Measurements from ENCODE around the gene WHAMM.

The WHAMM gene

GRCh38 chr15:82830427-82831173 lies 21.2 kb downstream of the WHAMM start:
- no peak for ATAC-seq (ENCODE audit: insufficient read depth, low read depth)
- Histone ChIP-seq H3K36me3 (ENCODE audit: insufficient read depth, low read length) (peaks cover 91% of the 10 kb centered on the region), H3K4me2 (ENCODE audit: insufficient read depth, low read length) (no peak overlapping the region)

GRCh38 chr15:82831894-82832600 lies 22.6 kb downstream of the WHAMM start:
- DNase-seq: no peak
- no peak overlapping the region for H3K4me2 ChIP-seq (ENCODE audit: insufficient read depth, low read length)
- H4K20me1 ChIP-seq (ENCODE audit: insufficient read depth, low read length): 0 out of 2 replicates have a peak, but pooled peaks cover 4% of the 10 kb centered on the region
- no peaks in the 10 kb centered on the region for H3K79me2 ChIP-seq (ENCODE audit: insufficient read depth, low read length)
- no peaks in the 10 kb centered on the region for H3K4me1 ChIP-seq (ENCODE audit: insufficient read depth, low read length)
- no peaks in the 10 kb centered on the region for H3K27me3 ChIP-seq (ENCODE audit: insufficient read depth, low read length, poor library complexity)
- TF ChIP-seq EZH2 (IDR thresholded peaks at IDR 0.05; ENCODE audit: borderline replicate concordance, low read depth, low read length, severe bottlenecking) (no peak), CTCF (IDR thresholded peaks at IDR 0.05; ENCODE audit: borderline replicate concordance, extremely low read depth, low read length, poor library complexity, severe bottlenecking) (no peak)
- no peak overlapping the region for H3K27ac ChIP-seq (ENCODE audit: low read length)
- no peak overlapping the region for H3K4me3 ChIP-seq (ENCODE audit: low read depth in 1 of 2, low read length in 2 of 2)
- H3K9ac ChIP-seq (ENCODE audit: low read depth, low read length): no peak overlapping the region
- H2AFZ ChIP-seq (ENCODE audit: low read depth, low read length): no peak overlapping the region
- peaks cover 91% of the 10 kb centered on the region for H3K36me3 ChIP-seq (ENCODE audit: insufficient read depth, low read length)
- no peak for ATAC-seq (ENCODE audit: insufficient read depth, low read depth)
- H3K9me3 ChIP-seq (ENCODE audit: insufficient read depth, low read length, severe bottlenecking): no peaks in the 10 kb centered on the region

More at GRCh38 chr15:82830427-82831173, 21.2 kb downstream of the WHAMM start:
- H3K27me3 ChIP-seq (ENCODE audit: insufficient read depth, low read length, poor library complexity): no peaks in the 10 kb centered on the region
- DNase-seq: no peak
- no peak overlapping the region for H2AFZ ChIP-seq (ENCODE audit: low read depth, low read length)
- H3K4me1 ChIP-seq (ENCODE audit: insufficient read depth, low read length): no peaks in the 10 kb centered on the region
- H3K9me3 ChIP-seq (ENCODE audit: insufficient read depth, low read length, severe bottlenecking): no peaks in the 10 kb centered on the region
- H3K4me3 ChIP-seq (ENCODE audit: low read depth in 1 of 2, low read length in 2 of 2): no peak overlapping the region
- no peak overlapping the region for H3K27ac ChIP-seq (ENCODE audit: low read length)
- no peak for TF ChIP-seq EZH2 (IDR thresholded peaks at IDR 0.05; ENCODE audit: borderline replicate concordance, low read depth, low read length, severe bottlenecking)
- no peak for TF ChIP-seq CTCF (IDR thresholded peaks at IDR 0.05; ENCODE audit: borderline replicate concordance, extremely low read depth, low read length, poor library complexity, severe bottlenecking)
- H4K20me1 ChIP-seq (ENCODE audit: insufficient read depth, low read length): 0 out of 2 replicates have a peak, but pooled peaks cover 4% of the 10 kb centered on the region
- H3K9ac ChIP-seq (ENCODE audit: low read depth, low read length): no peak overlapping the region
- no peaks in the 10 kb centered on the region for H3K79me2 ChIP-seq (ENCODE audit: insufficient read depth, low read length)

- Histone ChIP-seq H3K4me2 (ENCODE audit: insufficient read depth, low read length) (no peak overlapping the region), H3K4me3 (ENCODE audit: low read depth in 1 of 2, low read length in 2 of 2) (no peak overlapping the region), H3K27ac (ENCODE audit: low read length) (no peak overlapping the region), H3K9ac (ENCODE audit: low read depth, low read length) (no peak overlapping the region), H4K20me1 (ENCODE audit: insufficient read depth, low read length) (0 out of 2 replicates have a peak, but pooled peaks cover 4% of the 10 kb centered on the region), H3K4me1 (ENCODE audit: insufficient read depth, low read length) (no peaks in the 10 kb centered on the region), H3K36me3 (ENCODE audit: insufficient read depth, low read length) (peaks cover 88% of the 10 kb centered on the region), H3K27me3 (ENCODE audit: insufficient read depth, low read length, poor library complexity) (no peaks in the 10 kb centered on the region), H3K79me2 (ENCODE audit: insufficient read depth, low read length) (no peaks in the 10 kb centered on the region), H2AFZ (ENCODE audit: low read depth, low read length) (no peak overlapping the region), H3K9me3 (ENCODE audit: insufficient read depth, low read length, severe bottlenecking) (no peaks in the 10 kb centered on the region)
- DNase-seq: no peak
- no peak for ATAC-seq (ENCODE audit: insufficient read depth, low read depth)
- TF ChIP-seq CTCF (IDR thresholded peaks at IDR 0.05; ENCODE audit: borderline replicate concordance, extremely low read depth, low read length, poor library complexity, severe bottlenecking) (no peak), EZH2 (IDR thresholded peaks at IDR 0.05; ENCODE audit: borderline replicate concordance, low read depth, low read length, severe bottlenecking) (no peak)
Observed at GRCh38 chr15:82832601-82833361, 23.4 kb downstream of the WHAMM start.
